Skin of body (tissue), 2 donors: ENCODE measurements around the gene VSTM4. TPM values are rescaled to one million over a fixed set of nuclear protein-coding genes. Genes with fewer than 3 reads are reported as not detected.

Experiments
- DNase-seq: peaks from one replicate; lab custom pipeline; 2025; lab: John Stamatoyannopoulos, UW
- total RNA-seq: library from RNA; depleted of rRNA; stranded (reverse); fragments of >200 nt; gene quantifications from one replicate; pipeline ENCODE4 v1.2.3, GENCODE V29; 2014

The VSTM4 gene
- total RNA-seq, 1 donor from 2014 or later: 40.5 TPM

- no peak for DNase-seq
These were observed 21.4 kb downstream of the VSTM4 start for GRCh38 chr10:49093922-49094321.

GRCh38 chr10:49092477-49092876 is 22.8 kb downstream of the VSTM4 start:
- no peak for DNase-seq

DNA sequence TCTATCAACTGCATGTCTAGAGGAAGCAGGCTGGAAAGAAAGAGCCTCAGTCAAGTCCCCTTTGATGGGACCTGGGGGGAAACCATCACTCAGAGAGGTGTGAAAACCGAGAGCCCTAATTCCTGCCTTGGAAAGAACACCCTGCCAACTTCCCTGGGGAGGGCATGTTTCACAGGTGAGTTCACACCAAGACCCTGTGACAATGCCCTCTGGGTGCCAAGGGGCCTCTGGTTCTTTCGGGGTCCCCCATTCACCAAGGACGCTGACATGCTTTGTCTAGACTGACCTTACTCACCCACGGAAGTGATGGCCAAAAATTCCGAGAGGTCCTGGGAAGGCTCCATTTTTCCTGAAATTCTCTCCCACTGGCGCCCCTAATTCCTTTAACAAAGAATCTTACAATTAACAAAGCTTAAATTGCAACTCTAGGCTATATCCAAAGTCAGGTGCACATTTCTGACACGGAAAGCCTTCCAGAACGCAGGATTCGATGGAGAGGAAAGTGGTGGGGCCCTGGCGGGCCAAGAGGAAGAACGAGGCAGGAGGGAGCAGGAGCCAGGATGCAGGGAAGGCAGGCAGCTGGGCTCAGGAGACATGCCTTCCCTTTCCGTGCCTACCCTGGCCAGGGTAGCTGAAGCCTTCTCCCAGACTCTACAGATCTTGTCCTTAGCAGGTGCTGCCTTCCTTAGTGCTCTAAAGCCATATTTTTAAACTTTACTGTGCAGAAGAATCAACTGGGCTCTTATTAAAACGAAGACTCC is 23.7 kb downstream of the VSTM4 start:
- DNase-seq: no peak

GRCh38 chr10:49090696-49091380 is 24.5 kb downstream of the VSTM4 start:
- no peak for DNase-seq

GRCh38 chr10:49090189-49090575 is 25.1 kb downstream of the VSTM4 start:
- DNase-seq: no peak

DNA sequence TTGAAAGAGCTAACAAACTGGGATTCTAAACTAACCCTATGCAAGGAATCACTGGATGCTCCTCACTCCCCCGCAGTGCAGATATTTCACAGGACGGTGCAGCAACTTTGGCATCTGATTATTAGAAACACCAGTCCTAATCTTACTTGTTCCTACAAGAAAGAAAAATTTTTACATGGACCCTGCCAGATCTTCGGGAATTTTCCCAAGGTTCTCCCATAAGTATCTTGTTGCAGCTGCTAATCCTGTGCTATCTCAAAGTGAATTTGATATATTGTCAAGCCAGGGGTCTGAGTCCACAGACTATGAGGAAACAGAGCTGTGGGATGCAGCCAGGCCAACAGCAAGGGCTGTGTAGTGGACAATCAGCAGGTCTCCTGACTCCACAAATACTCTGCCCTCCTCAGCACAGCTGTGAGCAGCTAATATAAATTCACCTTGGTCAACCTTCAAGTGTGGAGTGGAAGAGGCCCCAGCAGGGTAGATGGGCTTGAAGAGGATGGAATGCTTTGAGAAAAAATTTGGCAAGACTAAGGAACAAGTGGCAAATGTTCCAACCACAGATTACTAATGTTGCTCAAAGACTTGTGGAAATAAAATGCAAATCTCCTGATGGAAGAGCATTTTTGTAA is 25.6 kb downstream of the VSTM4 start:
- no peak for DNase-seq

DNA sequence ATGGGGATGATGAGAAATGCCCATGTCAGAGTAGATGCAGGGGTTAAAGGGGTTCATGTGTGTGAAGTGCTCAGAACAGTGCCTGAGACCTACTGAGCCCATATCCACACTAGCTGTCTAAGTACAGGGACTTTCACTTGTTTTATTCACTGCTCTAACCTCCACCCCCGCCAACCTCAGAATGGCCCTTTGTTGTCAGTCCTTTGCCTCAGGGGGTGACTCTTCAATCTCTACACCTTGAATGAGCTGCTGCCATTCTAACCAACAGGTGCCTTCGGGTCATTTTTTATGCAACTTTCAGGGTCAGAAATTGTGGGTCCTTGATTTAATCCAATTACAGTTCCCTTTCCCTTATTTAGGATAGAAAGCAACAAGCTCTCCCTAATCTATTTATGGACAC is 26.2 kb downstream of the VSTM4 start:
- DNase-seq: no peak

- DNase-seq: no peak
These were observed 28.4 kb downstream of the VSTM4 start for GRCh38 chr10:49086889-49087288.

- no peak for DNase-seq
These were observed 32.1 kb downstream of the VSTM4 start for GRCh38 chr10:49083261-49083660.

GRCh38 chr10:49082766-49083165 is 32.6 kb downstream of the VSTM4 start:
- DNase-seq: no peak

- no peak for DNase-seq
These were observed 33.6 kb downstream of the VSTM4 start for GRCh38 chr10:49081547-49082275.

DNA sequence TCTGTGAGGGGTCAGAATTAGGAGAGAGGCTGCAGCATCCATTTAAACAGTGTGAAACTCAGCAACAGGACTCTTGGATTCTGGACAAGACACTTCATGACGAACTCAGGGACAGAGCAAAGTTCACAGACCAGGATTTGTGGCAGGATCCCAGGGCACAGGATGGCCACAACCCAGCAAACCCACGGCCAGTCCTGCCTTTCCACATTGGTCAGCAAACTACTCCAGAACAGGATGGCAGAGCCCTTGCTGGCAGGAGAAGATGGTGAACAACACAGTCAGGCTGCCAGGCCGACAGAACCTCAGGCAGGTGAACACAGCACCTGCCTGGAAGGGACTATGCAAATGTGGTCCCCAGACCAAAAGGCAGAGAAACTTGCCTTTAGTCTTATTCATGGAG is 34.4 kb downstream of the VSTM4 start:
- no peak for DNase-seq

- no peak for DNase-seq
These were observed 35.3 kb downstream of the VSTM4 start for GRCh38 chr10:49080071-49080470.

DNA sequence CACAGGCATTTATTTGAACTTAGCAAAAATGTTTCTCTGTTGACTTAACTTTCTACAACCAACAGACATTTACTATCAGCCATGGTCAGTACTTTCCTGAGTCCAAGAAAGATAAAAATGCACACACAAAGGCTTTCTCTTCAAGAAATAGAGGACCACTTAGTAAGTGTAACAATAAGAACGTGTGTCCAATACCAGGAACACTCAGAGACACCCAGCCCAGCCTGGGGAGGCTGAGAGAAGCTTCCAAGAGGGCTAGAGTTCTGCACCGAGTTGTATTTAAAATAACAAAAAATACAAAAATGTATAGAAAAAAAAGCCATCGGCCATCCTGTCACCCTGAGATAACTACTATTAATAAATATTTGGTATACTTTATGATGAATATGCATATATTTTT is 35.8 kb downstream of the VSTM4 start:
- no peak for DNase-seq

- DNase-seq: no peak
These were observed 36.2 kb downstream of the VSTM4 start for GRCh38 chr10:49079072-49079471.

DNA sequence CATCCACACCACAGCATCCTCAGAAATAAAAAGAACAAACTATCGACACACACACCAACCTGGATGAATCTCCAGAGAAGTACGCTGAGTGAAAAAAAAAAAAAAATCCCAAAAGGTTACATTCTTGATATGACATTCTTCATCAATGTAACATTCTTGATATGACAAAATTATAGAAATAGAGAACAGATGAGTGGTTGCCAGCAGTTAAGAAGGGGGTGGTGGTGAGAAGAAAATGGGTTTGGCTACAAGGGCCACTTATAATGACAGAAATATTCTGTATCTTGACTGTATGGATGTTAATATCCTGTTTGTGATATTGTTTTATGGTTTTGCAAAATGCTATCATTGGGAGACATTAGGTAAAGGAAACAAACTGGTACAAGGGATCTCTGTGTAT is 36.9 kb downstream of the VSTM4 start:
- no peak for DNase-seq

DNA sequence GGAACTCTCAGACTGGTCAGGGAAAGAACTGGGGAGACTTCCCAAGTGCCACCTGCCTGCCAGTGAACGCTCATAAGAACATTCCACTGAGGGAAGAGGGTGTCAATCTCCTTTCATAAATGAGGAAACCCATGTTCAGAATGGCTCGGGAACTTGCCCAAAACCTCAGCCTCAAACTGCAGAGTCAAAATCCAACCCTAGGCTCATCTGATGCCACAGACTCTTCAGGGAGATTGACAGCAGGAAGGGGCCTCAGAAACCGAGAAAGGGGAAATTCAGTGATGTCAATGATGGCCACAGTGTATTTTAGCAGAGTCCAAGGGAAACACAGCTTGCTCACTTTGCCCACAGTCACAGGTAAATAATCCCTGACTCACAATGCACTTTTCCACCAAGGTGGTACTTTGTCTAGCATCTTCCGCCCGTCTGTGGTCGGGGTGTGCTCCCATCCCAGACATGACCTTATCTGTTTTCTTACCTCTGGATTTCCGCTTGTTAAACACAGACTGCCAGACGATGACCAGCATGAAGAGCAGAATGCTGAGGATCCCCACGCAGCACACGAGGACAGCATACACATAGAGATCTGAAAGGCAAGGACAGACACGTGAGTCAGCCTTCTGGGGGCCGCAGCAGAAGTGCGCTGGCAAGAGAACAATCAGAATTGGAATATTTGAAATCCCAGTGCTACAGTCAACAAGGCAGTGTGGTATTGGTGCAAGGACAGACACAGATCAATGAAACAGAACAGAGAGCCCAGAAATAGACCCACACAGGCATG is 38.4 kb downstream of the VSTM4 start:
- DNase-seq: no peak

DNA sequence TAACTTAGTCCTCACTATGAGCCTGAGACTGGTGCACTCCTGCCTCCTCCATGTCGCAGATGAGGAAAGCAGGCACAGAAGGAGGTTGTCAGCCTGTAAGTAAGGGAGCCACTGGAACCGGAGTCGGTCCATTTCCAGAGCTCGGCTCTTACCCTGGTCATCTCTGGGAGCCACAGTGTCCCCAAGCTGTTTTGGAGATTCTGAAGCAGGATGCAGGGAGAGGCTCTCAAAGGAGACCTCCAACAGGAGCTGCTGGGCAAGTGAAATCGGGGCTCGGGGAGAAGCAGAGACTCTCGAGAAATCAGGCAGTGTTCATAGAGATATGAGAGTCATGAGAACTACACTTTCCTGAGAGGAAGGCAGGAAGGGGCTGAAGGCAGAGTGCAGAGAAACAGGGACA is 39.0 kb downstream of the VSTM4 start:
- DNase-seq: no peak

DNA sequence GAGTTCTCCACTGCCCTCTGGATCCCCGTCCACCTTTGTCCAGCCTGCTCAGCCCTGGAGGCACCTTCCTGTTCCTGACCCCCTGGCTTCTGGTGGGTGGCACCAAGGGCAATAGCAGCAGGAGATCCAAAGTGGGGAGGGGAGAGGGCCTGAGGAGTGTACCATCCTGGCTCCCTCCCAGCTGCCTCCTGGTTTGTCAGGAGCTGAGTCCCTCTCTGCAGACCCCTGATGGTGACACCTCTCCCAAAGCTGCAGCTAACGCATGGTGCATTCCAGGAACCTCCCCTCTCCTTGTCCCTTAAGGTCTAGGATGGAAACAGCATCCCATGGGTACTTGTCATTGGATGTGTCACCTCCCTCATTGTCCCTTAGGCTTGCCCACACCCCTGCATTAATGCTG is 39.6 kb downstream of the VSTM4 start:
- no peak for DNase-seq

- DNase-seq: no peak
These were observed 40.3 kb downstream of the VSTM4 start for GRCh38 chr10:49074836-49075682.
